KMS-11 (cell line): Measurements from ENCODE around the gene RTP1.

ENCODE experiments used
- H2AFZ ChIP-seq: fragments of 200-600 bp; sonication (generic); 2 replicates; pipeline ENCODE4 v1.6.1; 2016; ENCODE audit warnings: antibody characterized with exemption, mixed run types, low read depth
- H3K27ac ChIP-seq: fragments of 200-600 bp; sonication (generic); 2 replicates; pipeline ENCODE4 v1.6.1; 2016; ENCODE audit warnings: mild to moderate bottlenecking, mixed run types
- H3K27me3 ChIP-seq: fragments of 200-600 bp; sonication (generic); 2 replicates; pipeline ENCODE4 v1.6.1; 2017; ENCODE audit warnings: mild to moderate bottlenecking, low read depth, mixed run types, moderate library complexity; ENCODE audit not compliant: insufficient read depth
- H3K36me3 ChIP-seq: fragments of 200-600 bp; sonication (generic); 2 replicates; pipeline ENCODE4 v1.6.1; 2017; ENCODE audit warnings: mild to moderate bottlenecking, mixed run types; ENCODE audit not compliant: insufficient read depth
- H3K4me1 ChIP-seq: fragments of 200-600 bp; sonication (generic); 2 replicates; pipeline ENCODE4 v1.6.1; 2016; ENCODE audit warnings: mild to moderate bottlenecking, low read depth, mixed run types; ENCODE audit not compliant: poor library complexity, severe bottlenecking
- H3K4me2 ChIP-seq: fragments of 200-600 bp; sonication (generic); 2 replicates; pipeline ENCODE4 v1.7.0; 2016; ENCODE audit warnings: mild to moderate bottlenecking, mixed run types
- H3K4me3 ChIP-seq: fragments of 200-600 bp; sonication (generic); IDR thresholded peaks from 2 replicates; pipeline ENCODE4 v1.6.1; 2017; ENCODE audit warnings: low read depth, low read length, mixed read lengths; ENCODE audit not compliant: insufficient read depth
- H3K79me2 ChIP-seq: fragments of 200-600 bp; sonication (generic); 2 replicates; pipeline ENCODE4 v1.6.1; 2016; ENCODE audit warnings: low read depth, mixed run types; ENCODE audit not compliant: insufficient read depth
- H3K9ac ChIP-seq: fragments of 200-600 bp; sonication (generic); 2 replicates; pipeline ENCODE4 v1.6.1; 2016; ENCODE audit warnings: mild to moderate bottlenecking, mixed run types
- H4K20me1 ChIP-seq: fragments of 200-600 bp; sonication (generic); 2 replicates; pipeline ENCODE4 v1.6.1; 2016; ENCODE audit warnings: mild to moderate bottlenecking, mixed run types; ENCODE audit not compliant: insufficient read depth
- CTCF ChIP-seq: fragments of 200-600 bp; sonication (generic); conservative IDR thresholded peaks from 2 replicates; pipeline ENCODE4 v1.6.1; 2017; ENCODE audit warnings: low read depth, mild to moderate bottlenecking, antibody characterized with exemption, low read length, moderate library complexity, mixed read lengths

Gene RTP1

GRCh38 chr3:187208159-187208558 lies 10.9 kb downstream of the RTP1 start:
- Histone ChIP-seq H3K4me2 (no peak overlapping the region), H3K27me3 (no peaks in the 10 kb centered on the region), H3K4me1 (no peaks in the 10 kb centered on the region), H4K20me1 (no peaks in the 10 kb centered on the region), H3K36me3 (no peaks in the 10 kb centered on the region), H3K79me2 (no peaks in the 10 kb centered on the region), H2AFZ (no peak overlapping the region), H3K4me3 (no peak overlapping the region), H3K9ac (no peak overlapping the region), H3K27ac (no peak overlapping the region)
- no peak for TF ChIP-seq CTCF

DNA sequence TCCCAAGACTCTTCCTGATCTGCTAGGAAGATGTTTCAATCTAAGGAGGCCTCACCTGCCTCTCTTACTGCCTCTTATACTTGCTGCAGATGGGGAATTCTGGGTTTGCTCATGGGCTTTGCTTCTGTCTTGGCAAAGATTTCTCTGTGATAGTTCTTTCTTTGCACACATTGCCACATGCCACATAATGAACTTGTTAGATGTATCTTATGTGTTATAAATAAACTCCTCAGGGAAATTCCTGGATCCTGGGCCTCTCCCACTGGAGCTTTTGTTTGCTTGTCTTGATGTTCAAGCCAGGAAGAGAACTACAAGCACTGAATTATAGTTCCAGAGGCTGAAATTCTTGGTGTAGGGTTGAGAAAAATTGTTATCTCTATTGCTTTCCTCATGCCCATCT lies 12.2 kb downstream of the RTP1 start:
- H3K36me3 ChIP-seq: no peaks in the 10 kb centered on the region
- no peak overlapping the region for H3K4me3 ChIP-seq
- no peaks in the 10 kb centered on the region for H3K79me2 ChIP-seq
- H3K4me2 ChIP-seq: no peak overlapping the region
- no peak for TF ChIP-seq CTCF
- no peak overlapping the region for H3K9ac ChIP-seq
- H2AFZ ChIP-seq: no peak overlapping the region
- H3K27ac ChIP-seq: no peak overlapping the region
- no peaks in the 10 kb centered on the region for H3K4me1 ChIP-seq
- H4K20me1 ChIP-seq: no peaks in the 10 kb centered on the region
- H3K27me3 ChIP-seq: no peaks in the 10 kb centered on the region

DNA sequence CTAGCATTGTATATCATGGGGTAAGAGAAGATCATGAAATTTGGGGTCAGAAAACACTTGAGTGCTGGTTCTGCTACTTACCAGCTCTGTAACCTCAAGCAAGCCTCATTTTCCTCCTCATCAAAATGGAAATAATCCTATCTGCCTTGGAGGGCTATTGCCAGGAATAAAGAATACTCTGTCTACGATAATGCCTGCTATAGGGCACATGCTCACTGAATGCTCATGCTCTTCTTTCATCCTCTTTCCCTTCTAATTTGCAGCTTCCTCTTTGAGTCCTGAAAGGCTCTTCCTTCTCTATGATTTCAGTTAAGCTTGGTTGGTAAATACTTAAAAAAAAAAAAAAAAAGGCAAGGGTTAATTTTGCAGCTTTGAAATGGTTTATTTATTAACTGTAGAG lies 12.8 kb downstream of the RTP1 start:
- H4K20me1 ChIP-seq: no peaks in the 10 kb centered on the region
- H3K27me3 ChIP-seq: no peaks in the 10 kb centered on the region
- H3K27ac ChIP-seq: no peak overlapping the region
- no peaks in the 10 kb centered on the region for H3K36me3 ChIP-seq
- no peak overlapping the region for H3K9ac ChIP-seq
- H3K4me2 ChIP-seq: no peak overlapping the region
- no peak for TF ChIP-seq CTCF
- no peaks in the 10 kb centered on the region for H3K79me2 ChIP-seq
- H2AFZ ChIP-seq: no peak overlapping the region
- no peak overlapping the region for H3K4me3 ChIP-seq
- no peaks in the 10 kb centered on the region for H3K4me1 ChIP-seq

DNA sequence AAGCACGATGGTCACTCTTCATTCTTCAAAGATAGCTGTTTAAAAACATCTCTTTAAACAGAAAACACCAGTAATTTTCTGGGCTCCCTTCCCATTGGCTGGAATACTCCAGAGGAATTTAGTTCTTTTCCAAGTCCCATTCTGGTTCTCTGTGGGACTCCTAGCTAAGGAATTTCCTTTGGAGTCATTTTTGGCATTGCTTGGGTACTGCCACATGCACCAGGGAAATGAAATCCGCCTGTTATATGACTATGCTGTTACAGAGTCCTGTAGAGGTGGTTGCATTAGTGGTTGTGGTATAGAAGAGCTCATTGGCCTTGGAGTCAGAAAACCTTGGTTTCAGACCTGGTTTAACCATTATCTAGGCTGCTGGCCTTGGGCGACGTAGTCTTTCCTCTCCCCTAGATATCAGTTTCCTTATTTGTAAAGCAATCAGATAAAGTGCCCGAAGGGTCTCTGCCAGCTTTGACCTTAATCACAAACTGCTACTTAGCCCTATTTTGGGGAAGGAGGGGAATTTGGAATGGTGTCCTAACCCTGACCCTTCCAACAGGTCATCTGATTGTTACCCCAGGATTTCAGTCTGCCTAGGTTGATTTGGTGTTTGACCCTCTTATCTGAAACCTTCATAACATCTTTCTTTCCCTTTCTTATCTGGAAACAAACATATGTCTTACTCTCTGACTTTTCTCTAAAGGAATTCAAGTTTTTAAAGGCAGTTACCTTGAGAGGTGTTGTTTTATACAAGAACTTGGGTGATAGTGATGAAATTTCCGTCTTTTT lies 13.4 kb downstream of the RTP1 start:
- Histone ChIP-seq H3K27me3 (no peaks in the 10 kb centered on the region), H3K36me3 (no peaks in the 10 kb centered on the region), H4K20me1 (no peaks in the 10 kb centered on the region), H2AFZ (no peak overlapping the region), H3K4me1 (no peaks in the 10 kb centered on the region), H3K4me3 (no peak overlapping the region), H3K9ac (no peak overlapping the region), H3K27ac (no peak overlapping the region), H3K4me2 (no peak overlapping the region), H3K79me2 (no peaks in the 10 kb centered on the region)
- TF ChIP-seq CTCF: no peak
